GM18909 (cell line): ENCODE results near the gene HMCN2.

Source experiments
- ATAC-seq: cut with Tn5 transposase; IDR thresholded peaks from one replicate; pipeline ENCODE4 v1.9.1; 2021; ENCODE audit warnings: mild to moderate bottlenecking; ENCODE audit not compliant: unreplicated experiment, poor library complexity

The HMCN2 gene

GRCh38 chr9:130402645-130403440 lies 137.3 kb downstream of the HMCN2 start:
- no peak for ATAC-seq

GRCh38 chr9:130405657-130406257 lies 140.2 kb downstream of the HMCN2 start:
- ATAC-seq, result no peak

GRCh38 chr9:130406278-130406895 lies 140.8 kb downstream of the HMCN2 start:
- no peak for ATAC-seq

- no peak for ATAC-seq
Measured at GRCh38 chr9:130407916-130408663, 142.5 kb downstream of the HMCN2 start.

- ATAC-seq, result no peak
Measured at GRCh38 chr9:130408669-130409068, 143.1 kb downstream of the HMCN2 start.

GRCh38 chr9:130409246-130409645 lies 143.7 kb downstream of the HMCN2 start:
- ATAC-seq, result no peak

- ATAC-seq, result no peak
Measured at GRCh38 chr9:130410443-130410842, 144.9 kb downstream of the HMCN2 start.

DNA sequence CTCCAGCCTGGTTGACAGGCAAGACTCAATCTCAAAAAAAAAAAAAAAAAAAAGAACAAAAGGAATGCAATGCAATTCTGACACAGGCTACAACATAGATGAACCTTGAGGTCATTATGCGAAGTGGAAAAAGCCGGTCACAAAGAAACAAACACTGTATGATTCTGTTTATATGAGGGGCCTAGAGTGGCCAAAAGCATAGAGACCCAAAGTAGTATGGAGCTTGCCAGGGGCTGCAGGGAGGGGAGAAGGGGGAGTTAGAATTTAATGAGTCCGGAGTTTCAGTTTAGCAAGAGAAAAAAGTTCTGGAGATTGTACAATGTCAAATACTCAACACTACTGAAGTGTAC lies 146.0 kb downstream of the HMCN2 start:
- no peak for ATAC-seq

- ATAC-seq, result no peak
Measured at GRCh38 chr9:130414081-130414731, 148.6 kb downstream of the HMCN2 start.

DNA sequence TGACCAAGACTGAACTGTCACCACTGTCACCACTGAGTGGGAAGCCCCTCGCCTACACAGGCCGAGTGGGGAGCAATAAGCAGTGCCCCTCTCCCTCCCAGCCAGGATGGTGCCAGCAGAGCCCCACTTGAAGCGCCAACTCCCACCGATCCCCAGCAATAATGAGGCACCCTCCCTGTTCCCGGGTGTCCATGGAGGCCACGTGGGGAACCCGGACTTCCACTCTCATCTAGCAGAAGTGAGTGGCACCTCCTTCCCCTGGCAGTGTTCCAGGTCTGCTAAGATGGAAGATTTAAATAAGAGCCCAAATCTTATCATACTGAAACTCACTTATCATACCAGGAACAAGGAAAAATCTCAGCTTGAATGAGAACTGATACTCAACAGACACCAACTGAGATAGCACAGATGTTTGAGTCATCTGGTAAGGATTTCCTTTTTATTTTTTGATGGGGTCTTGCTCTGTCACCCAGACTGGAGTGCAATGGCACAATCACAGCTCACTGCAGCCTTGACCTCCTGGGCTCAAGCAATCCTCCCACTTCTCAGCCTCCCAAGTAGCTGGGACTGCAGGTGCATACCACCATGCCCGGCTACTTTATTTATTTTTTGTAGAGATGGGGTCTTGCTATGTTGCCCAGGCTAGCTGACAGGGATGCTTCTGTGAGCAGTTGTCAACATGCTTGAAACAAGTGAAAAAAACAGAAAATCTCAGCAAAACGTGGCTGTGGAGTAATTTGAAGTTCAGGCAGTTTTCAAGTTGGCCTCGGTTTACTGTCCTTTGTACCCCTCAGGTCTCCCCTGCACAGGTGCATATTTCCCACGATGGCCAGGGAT lies 149.6 kb downstream of the HMCN2 start:
- ATAC-seq, result no peak

GRCh38 chr9:130417602-130418001 lies 152.0 kb downstream of the HMCN2 start:
- no peak for ATAC-seq

DNA sequence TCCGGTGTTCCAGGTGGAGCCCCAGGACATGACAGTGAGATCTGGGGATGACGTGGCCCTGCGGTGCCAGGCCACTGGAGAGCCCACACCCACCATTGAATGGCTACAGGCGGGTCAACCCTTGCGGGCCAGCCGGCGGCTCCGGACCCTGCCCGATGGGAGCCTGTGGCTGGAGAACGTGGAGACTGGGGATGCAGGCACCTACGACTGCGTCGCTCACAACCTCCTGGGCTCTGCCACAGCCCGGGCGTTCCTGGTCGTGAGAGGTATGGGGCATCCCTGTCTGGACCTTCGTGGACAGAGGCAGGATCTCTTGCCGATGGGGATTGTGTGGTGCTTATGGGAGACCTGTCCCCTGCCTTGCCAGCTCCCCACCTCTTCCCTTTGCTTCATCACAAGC lies 153.2 kb downstream of the HMCN2 start:
- no peak for ATAC-seq

- no peak for ATAC-seq
Measured at GRCh38 chr9:130419521-130420035, 154.0 kb downstream of the HMCN2 start.

DNA sequence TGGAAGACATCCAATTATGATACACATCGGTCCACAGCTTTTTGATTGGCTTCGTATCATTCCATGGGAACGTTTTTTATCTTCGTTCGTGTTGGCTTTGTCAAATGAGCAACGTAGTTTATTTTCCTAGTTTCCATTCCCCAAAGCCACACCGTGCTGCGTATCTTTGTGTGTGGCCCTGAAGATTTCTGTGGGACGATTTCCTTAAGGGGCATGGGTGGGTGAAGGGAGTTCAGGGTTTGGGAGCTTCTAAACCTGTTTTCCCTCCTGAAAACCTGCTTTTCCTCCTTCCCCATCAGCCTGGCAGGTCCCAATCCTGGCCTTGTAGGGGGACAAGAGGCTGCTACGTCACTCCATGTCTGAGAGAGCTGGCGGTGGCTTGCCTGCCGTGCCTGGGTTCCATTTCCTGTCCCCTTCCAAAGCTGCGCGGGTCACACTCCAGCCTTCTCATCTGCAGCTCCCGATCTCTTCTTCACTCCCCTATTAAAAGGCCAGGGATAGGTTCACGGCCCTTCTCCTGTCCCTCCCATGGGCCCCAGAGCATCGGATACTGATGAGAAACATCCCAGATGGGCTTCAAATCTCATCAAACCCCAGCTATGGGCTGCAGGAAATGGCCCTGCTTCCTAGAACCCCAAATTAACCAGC lies 155.7 kb downstream of the HMCN2 start:
- no peak for ATAC-seq

DNA sequence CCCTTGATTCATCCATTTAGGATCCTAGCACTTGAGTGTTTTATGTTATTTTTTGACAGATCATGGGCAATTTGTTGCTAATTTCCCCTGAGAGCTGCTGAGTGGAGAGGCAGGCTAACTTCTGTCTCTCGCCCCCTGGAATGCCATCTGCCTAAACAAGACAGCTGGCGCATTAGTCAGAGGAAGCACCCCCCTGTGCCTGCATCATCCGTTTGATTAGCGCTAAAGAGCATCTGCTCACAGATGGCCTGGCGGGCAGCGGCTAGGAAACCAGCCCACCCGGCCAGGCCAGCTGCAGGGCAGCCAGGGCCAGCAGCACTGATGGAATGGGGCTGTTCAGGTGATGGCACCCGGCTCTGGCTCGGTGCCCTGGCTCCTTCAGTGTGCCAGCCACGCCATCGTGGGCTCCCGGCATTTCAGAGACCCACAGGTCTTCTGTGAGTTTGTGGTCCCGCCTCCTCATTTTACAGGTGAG lies 156.3 kb downstream of the HMCN2 start:
- ATAC-seq, result no peak

- ATAC-seq, result no peak
Measured at GRCh38 chr9:130422546-130422945, 157.0 kb downstream of the HMCN2 start.

DNA sequence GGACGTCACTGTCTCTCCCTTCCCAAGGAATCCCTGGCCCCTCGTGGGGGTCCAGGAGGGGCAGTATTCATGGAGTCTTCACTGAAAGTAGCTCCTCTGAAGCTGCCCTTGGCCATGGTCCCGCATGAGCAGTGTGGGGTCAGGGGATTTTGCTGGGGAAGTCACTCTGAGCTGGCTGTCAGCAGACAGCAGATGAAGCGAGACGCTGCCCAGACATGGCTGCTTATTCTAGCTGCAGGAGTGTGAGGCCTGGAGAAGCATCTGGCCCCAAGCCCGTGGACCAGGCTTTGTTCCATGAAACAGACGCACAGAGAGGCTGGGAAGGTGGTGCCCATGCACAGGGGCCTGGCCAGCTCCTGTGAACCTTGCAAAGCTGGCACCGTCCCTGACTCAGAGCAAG lies 157.7 kb downstream of the HMCN2 start:
- no peak for ATAC-seq

- ATAC-seq, result no peak
Measured at GRCh38 chr9:130424595-130425454, 159.3 kb downstream of the HMCN2 start.
